T-cell (primary cell): ENCODE results near the gene PSEN1. TPM values are rescaled to one million over a fixed set of nuclear protein-coding genes. Genes with fewer than 3 reads are reported as not detected.
A peak's percentile ranks its signal among the peaks of the same experiment; 100 is the strongest.

Experiments used
- ATAC-seq, 4 experiments: fragments of 200-7000 bp in 3 of 4; fragments of 150-1000 bp in 1 of 4; cut with Tn5 transposase; replicated peaks in 1 of 4; 1 replicate in 3 of 4; 2 replicates in 1 of 4; pipeline ENCODE4 v1.10.0; 2021; ENCODE audit warnings: moderate library complexity in 3 of 4, mild to moderate bottlenecking in 2 of 4, moderate number of reproducible peaks in 1 of 4
- CTCF ChIA-PET, 2 donors: fragments of 300-600 bp; sonication (Branson Sonifier 250); formaldehyde crosslinking; loops; one replicate each; lab custom pipeline; 2022; ENCODE audit warnings: antibody characterized with exemption in 2 of 2; lab: Charles Lee
- POLR2A ChIA-PET, 2 donors: fragments of 300-600 bp; sonication (Branson Sonifier 250); formaldehyde crosslinking; loops; one replicate each; lab custom pipeline; 2022; ENCODE audit warnings: antibody characterized with exemption in 2 of 2; lab: Charles Lee
- DNase-seq, 35 experiments: peaks; one replicate each; pipeline versions ENCODE4 v3.0.0 to v3.0.0-alpha.2; 2013 to 2023
- H3K27ac ChIP-seq: one replicate; pipeline ENCODE4 v1.5.1; 2013; ENCODE audit warnings: low read length
- H3K27me3 ChIP-seq, 2 experiments: replicated peaks in 1 of 2; 1 replicate in 1 of 2; 2 replicates in 1 of 2; pipeline versions ENCODE4 v1.6.1 to v1.7.0; 2013; ENCODE audit warnings: low read length in 1 of 2, mixed read lengths in 1 of 2; ENCODE audit not compliant: control insufficient read depth in 2 of 2, insufficient read depth in 2 of 2; ENCODE audit errors: extremely low read depth in 1 of 2
- H3K36me3 ChIP-seq, 2 donors: 1 replicate in 1 of 2; 2 replicates in 1 of 2; pipeline versions ENCODE4 v1.6.1 to v1.7.0; 2013; ENCODE audit warnings: low read length in 1 of 2; ENCODE audit not compliant: control insufficient read depth in 2 of 2, insufficient read depth in 1 of 2; ENCODE audit errors: extremely low read depth in 1 of 2
- H3K4me1 ChIP-seq, 2 experiments: 1 replicate in 1 of 2; 2 replicates in 1 of 2; pipeline versions ENCODE4 v1.6.1 to v1.7.0; 2013; ENCODE audit warnings: low read length in 2 of 2, mixed read lengths in 1 of 2; ENCODE audit not compliant: insufficient read depth in 2 of 2, control insufficient read depth in 1 of 2; ENCODE audit errors: extremely low read depth in 1 of 2
- H3K4me3 ChIP-seq, 2 donors: 1 replicate in 1 of 2; 2 replicates in 1 of 2; pipeline versions ENCODE4 v1.5.1 to v1.7.0; 2013; ENCODE audit warnings: mild to moderate bottlenecking in 2 of 2, low read length in 1 of 2, moderate library complexity in 1 of 2; ENCODE audit not compliant: control insufficient read depth in 1 of 2; ENCODE audit errors: extremely low read depth in 1 of 2
- H3K9me3 ChIP-seq: 2 replicates; pipeline ENCODE4 v1.7.0; 2013
- H3K27ac Mint-ChIP-seq, 2 donors: one replicate each; pipeline ENCODE4 v1.8.0; 2020 to 2021; ENCODE audit warnings: mild to moderate bottlenecking in 2 of 2, mixed read lengths in 2 of 2
- H3K27me3 Mint-ChIP-seq, 2 donors: one replicate each; pipeline ENCODE4 v1.8.0; 2021 to 2022; ENCODE audit warnings: mixed read lengths in 2 of 2
- H3K36me3 Mint-ChIP-seq: one replicate; pipeline ENCODE4 v1.8.0; 2021; ENCODE audit warnings: mixed read lengths
- H3K4me1 Mint-ChIP-seq, 3 donors: one replicate each; pipeline ENCODE4 v1.8.0; 2020 to 2022; ENCODE audit warnings: mixed read lengths in 3 of 3, mild to moderate bottlenecking in 1 of 3
- H3K4me3 Mint-ChIP-seq, 3 donors: one replicate each; pipeline ENCODE4 v1.8.0; 2020 to 2022; ENCODE audit warnings: mild to moderate bottlenecking in 3 of 3, mixed read lengths in 3 of 3, moderate library complexity in 3 of 3
- H3K9me3 Mint-ChIP-seq, 3 donors: one replicate each; pipeline ENCODE4 v1.8.0; 2020 to 2022; ENCODE audit warnings: mixed read lengths in 3 of 3
- WGBS: methylation state at CpG from one replicate; pipeline ENCODE4 v1.1.5; 2013; ENCODE audit warnings: missing lambda C conversion rate; ENCODE audit not compliant: insufficient coverage; 5-methylcytosine and 5-hydroxymethylcytosine counted together
- total RNA-seq, 35 experiments: library from RNA in 6 of 35; stranded (reverse) in 6 of 35; fragments of 120-200 nt in 1 of 35; gene quantifications; one replicate each; pipeline versions ENCODE4 v1.2.1 to v1.2.4 and lab custom pipeline; 2013 to 2026

PSEN1 gene
- total RNA-seq, 5 donors from 2014 or later (not counting 1 experiment from before 2014, with no cell fraction given), result 31.7 to 49.2 (median 37.9) TPM

- DNase-seq (no peak), ATAC-seq (no peak)
- Mint-ChIP-seq H3K9me3 (no peaks in the 10 kb centered on the region), H3K4me1 (peaks cover 3 to 5% (median 4%) of the 10 kb centered on the region in 3 donors), H3K36me3 (peaks cover 63% of the 10 kb centered on the region), H3K4me3 (no peak overlapping the region), H3K27ac (no peak overlapping the region), H3K27me3 (no peaks in the 10 kb centered on the region)
- Histone ChIP-seq H3K36me3 (peaks cover 5 to 63% of the 10 kb centered on the region in 2 donors), H3K4me1 (no peaks in the 10 kb centered on the region), H3K9me3 (no peaks in the 10 kb centered on the region), H3K4me3 (no peak overlapping the region), H3K27me3 (no peaks in the 10 kb centered on the region), H3K27ac (no peak overlapping the region)
- ChIA-PET CTCF (no interaction called here), POLR2A (no interaction called here)
- WGBS, result no CpG with 5 or more reads among the region's 2 CpGs
Observed at GRCh38 chr14:73221945-73222344, 85.6 kb downstream of the PSEN1 start.

- Histone ChIP-seq H3K36me3 (peaks cover 11 to 54% of the 10 kb centered on the region in 2 donors), H3K27me3 (no peaks in the 10 kb centered on the region), H3K9me3 (no peaks in the 10 kb centered on the region), H3K4me1 (no peaks in the 10 kb centered on the region), H3K4me3 (no peak overlapping the region), H3K27ac (no peak overlapping the region)
- peaks cover 3 to 5% (median 4%) of the 10 kb centered on the region in 3 donors for H3K4me1 Mint-ChIP-seq
- H3K4me3 Mint-ChIP-seq, result no peak overlapping the region
- peak overlapping the region in 1 of 2 donors; percentile 18 for H3K27ac Mint-ChIP-seq
- POLR2A ChIA-PET, result no interaction called here
- H3K36me3 Mint-ChIP-seq, result peaks cover 58% of the 10 kb centered on the region
- H3K27me3 Mint-ChIP-seq, result no peaks in the 10 kb centered on the region
- peak in 1 of 35 experiments; percentile 11 for DNase-seq
- H3K9me3 Mint-ChIP-seq, result no peaks in the 10 kb centered on the region
- CTCF ChIA-PET, result no interaction called here
- peak in 1 of 4 experiments; percentile 63 for ATAC-seq
- 56% methylated on average over 4 of the region's 5 CpGs for WGBS
Observed at GRCh38 chr14:73223049-73223448, 86.7 kb downstream of the PSEN1 start.

- no peak overlapping the region for H3K4me3 ChIP-seq
- H3K36me3 ChIP-seq, result peaks cover 9 to 35% of the 10 kb centered on the region in 2 donors
- no peaks in the 10 kb centered on the region for H3K9me3 ChIP-seq
- H3K27me3 ChIP-seq, result no peaks in the 10 kb centered on the region
- no peak for ATAC-seq
- H3K4me3 Mint-ChIP-seq, result no peak overlapping the region
- no peaks in the 10 kb centered on the region for H3K9me3 Mint-ChIP-seq
- H3K4me1 ChIP-seq, result no peaks in the 10 kb centered on the region
- peaks cover 0 to 4% (median 3%) of the 10 kb centered on the region in 3 donors for H3K4me1 Mint-ChIP-seq
- no peak overlapping the region for H3K27ac Mint-ChIP-seq
- WGBS, result no CpG with 5 or more reads among the region's 4 CpGs
- no peak overlapping the region for H3K27ac ChIP-seq
- no peak for DNase-seq
- ChIA-PET POLR2A (interaction anchor here in 1 of 2 donors (0.5 kb wide), 1 partner anchor 11 kb away, joined by 4 read pairs; no protein-coding TSS in a partner anchor), CTCF (no interaction called here)
- no peaks in the 10 kb centered on the region for H3K27me3 Mint-ChIP-seq
- peaks cover 50% of the 10 kb centered on the region for H3K36me3 Mint-ChIP-seq
Observed at GRCh38 chr14:73225496-73225895, 89.2 kb downstream of the PSEN1 start.

DNA sequence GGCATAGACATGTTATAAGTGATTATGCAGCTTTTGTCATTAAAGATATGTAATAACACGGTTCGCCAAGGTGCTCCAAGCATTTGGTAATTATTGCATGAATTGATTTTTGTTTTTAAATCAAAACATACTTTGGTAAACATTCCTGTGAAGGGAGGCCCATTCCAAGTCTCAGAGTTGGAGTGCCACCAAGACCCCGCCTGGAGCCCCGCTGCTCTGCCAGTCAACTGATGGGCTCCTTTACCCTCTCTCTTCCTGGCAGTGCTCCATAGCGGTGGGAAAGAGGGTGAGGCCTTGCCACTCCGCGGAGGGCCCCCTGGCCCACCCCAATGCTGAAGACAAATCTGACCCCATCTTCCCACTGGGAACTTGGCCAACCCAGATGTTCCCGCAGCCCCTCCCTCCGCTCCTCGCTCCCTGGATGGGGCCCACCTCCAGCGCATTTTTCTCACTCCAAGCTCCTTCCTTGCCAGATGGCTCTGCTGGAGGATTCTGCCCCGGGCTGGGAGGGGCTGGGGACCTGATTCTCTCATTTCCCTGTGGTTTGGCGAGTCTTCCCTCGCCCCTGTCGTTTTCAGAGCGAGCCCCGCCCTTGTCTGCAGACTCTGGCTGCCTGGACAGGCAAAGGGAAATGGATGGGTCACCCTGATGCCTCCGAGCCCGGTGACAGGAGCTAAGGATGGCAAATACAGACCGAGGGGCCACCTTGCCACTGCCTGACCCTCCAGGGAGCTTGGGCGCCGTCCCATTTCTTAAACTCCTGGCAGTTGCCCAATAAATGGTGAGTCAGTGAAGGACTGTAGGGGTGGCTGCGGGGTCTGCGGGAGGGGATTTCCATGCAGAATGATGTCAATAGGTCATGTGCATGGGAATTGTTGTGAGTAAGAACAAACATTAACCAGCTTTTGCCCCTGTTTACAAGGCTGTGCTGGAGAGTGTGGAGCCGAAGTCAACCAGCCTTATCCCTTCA lies 91.8 kb downstream of the PSEN1 start:
- Histone ChIP-seq H3K36me3 (peaks cover 7 to 12% of the 10 kb centered on the region in 2 donors), H3K4me1 (no peaks in the 10 kb centered on the region), H3K27me3 (peaks cover 0 to 11% of the 10 kb centered on the region in 2 experiments), H3K9me3 (no peaks in the 10 kb centered on the region), H3K27ac (no peak overlapping the region), H3K4me3 (no peak overlapping the region)
- no peak overlapping the region for H3K27ac Mint-ChIP-seq
- ChIA-PET POLR2A (no interaction called here), CTCF (no interaction called here)
- WGBS, result 85% methylated on average over 19 of the region's 25 CpGs
- H3K4me3 Mint-ChIP-seq, result no peak overlapping the region
- no peaks in the 10 kb centered on the region for H3K27me3 Mint-ChIP-seq
- DNase-seq, result no peak
- no peaks in the 10 kb centered on the region for H3K9me3 Mint-ChIP-seq
- no peaks in the 10 kb centered on the region for H3K4me1 Mint-ChIP-seq
- H3K36me3 Mint-ChIP-seq, result peaks cover 33% of the 10 kb centered on the region
- ATAC-seq, result no peak

GRCh38 chr14:73230051-73230450 lies 93.7 kb downstream of the PSEN1 start:
- ChIA-PET POLR2A (no interaction called here), CTCF (interaction anchor here in 1 of 2 donors (0.6 kb wide), 1 partner anchor 8 kb away, joined by 4 read pairs; no protein-coding TSS in a partner anchor)
- peaks cover 7 to 8% of the 10 kb centered on the region in 2 donors for H3K36me3 ChIP-seq
- Mint-ChIP-seq H3K27me3 (peaks cover 13 to 18% of the 10 kb centered on the region in 2 donors), H3K36me3 (peaks cover 28% of the 10 kb centered on the region), H3K9me3 (no peaks in the 10 kb centered on the region), H3K27ac (no peak overlapping the region), H3K4me1 (no peaks in the 10 kb centered on the region), H3K4me3 (no peak overlapping the region)
- WGBS, result 100% methylated on average over 3 of the region's 6 CpGs
- H3K27ac ChIP-seq, result no peak overlapping the region
- no peak overlapping the region for H3K4me3 ChIP-seq
- H3K4me1 ChIP-seq, result no peaks in the 10 kb centered on the region
- no peak for ATAC-seq
- no peak for DNase-seq
- peaks cover 6 to 30% of the 10 kb centered on the region in 2 experiments for H3K27me3 ChIP-seq
- no peaks in the 10 kb centered on the region for H3K9me3 ChIP-seq

- Mint-ChIP-seq H3K27me3 (peaks cover 33 to 39% of the 10 kb centered on the region in 2 donors), H3K27ac (no peak overlapping the region), H3K4me3 (no peak overlapping the region), H3K4me1 (peaks cover 4 to 12% (median 7%) of the 10 kb centered on the region in 3 donors), H3K9me3 (no peaks in the 10 kb centered on the region), H3K36me3 (peaks cover 15% of the 10 kb centered on the region)
- CTCF ChIA-PET, result interaction anchor here (0.5 to 0.7 kb wide), 4 partner anchors 136 to 1651 kb away, joined by 3 to 7 read pairs (median 4); partner anchors contain the start of gene NUMB (in 1 of the 2)
- H3K9me3 ChIP-seq, result no peaks in the 10 kb centered on the region
- peaks cover 0 to 2% of the 10 kb centered on the region in 2 experiments for H3K4me1 ChIP-seq
- peaks cover 9 to 52% of the 10 kb centered on the region in 2 experiments for H3K27me3 ChIP-seq
- 76% methylated on average over 10 of the region's 19 CpGs for WGBS
- H3K27ac ChIP-seq, result no peak overlapping the region
- no peak overlapping the region for H3K4me3 ChIP-seq
- ATAC-seq (peak in 1 of 4 experiments; percentile 27), DNase-seq (no peak)
- peaks cover 3 to 7% of the 10 kb centered on the region in 2 donors for H3K36me3 ChIP-seq
- POLR2A ChIA-PET, result no interaction called here
Observed at GRCh38 chr14:73231981-73232851, 95.9 kb downstream of the PSEN1 start.
